ENCODE results near the gene STPG1.

Gene STPG1

GRCh38 chr1:24393892-24394291, 19.7 kb downstream of the STPG1 start:
- no peaks in the 10 kb centered on the region for H3K9me3 ChIP-seq (ENCODE audit: insufficient read depth, low read length)
- no peaks in the 10 kb centered on the region for H3K79me2 ChIP-seq (ENCODE audit: insufficient read depth, low read length)
- H3F3A ChIP-seq (ENCODE audit: insufficient read depth) = peaks cover 31% of the 10 kb centered on the region
- no peaks in the 10 kb centered on the region for H3K36me3 ChIP-seq (ENCODE audit: low read length)
- TF ChIP-seq EZH2phosphoT487 (conservative IDR thresholded peaks at IDR 0.05; ENCODE audit: low read length) (no peak), CTCF (IDR thresholded peaks at IDR 0.05; ENCODE audit: insufficient read depth, low read length, poor library complexity, severe bottlenecking) (no peak)
- H3K4me3 ChIP-seq (ENCODE audit: insufficient read depth, low read length, poor library complexity, severe bottlenecking) = no peak overlapping the region
- H3K27me3 ChIP-seq (ENCODE audit: low read length) = no peaks in the 10 kb centered on the region
- no peak overlapping the region for H2AFZ ChIP-seq (ENCODE audit: low read depth, low read length, severe bottlenecking)
- no peaks in the 10 kb centered on the region for H3K9me2 ChIP-seq (replicated peaks; ENCODE audit: insufficient read depth, low read length)
- H3K27ac ChIP-seq (ENCODE audit: low read depth, low read length) = peak overlapping the region; percentile 92
- H3K9ac ChIP-seq (ENCODE audit: low read length) = peak overlapping the region; percentile 10; the same call in 1 of the 2 replicates
- H3K4me2 ChIP-seq (ENCODE audit: low read depth, low read length, poor library complexity, severe bottlenecking) = peak overlapping the region; percentile 83
- no peaks in the 10 kb centered on the region for H4K20me1 ChIP-seq (ENCODE audit: low read depth, low read length)

- no peaks in the 10 kb centered on the region for H4K20me1 ChIP-seq (ENCODE audit: low read depth, low read length)
- H3K9me2 ChIP-seq (replicated peaks; ENCODE audit: insufficient read depth, low read length) = no peaks in the 10 kb centered on the region
- no peaks in the 10 kb centered on the region for H3K9me3 ChIP-seq (ENCODE audit: insufficient read depth, low read length)
- H3K9ac ChIP-seq (ENCODE audit: low read length) = peak overlapping the region; percentile 56
- TF ChIP-seq EZH2phosphoT487 (conservative IDR thresholded peaks at IDR 0.05; ENCODE audit: low read length) = no peak
- no peak for TF ChIP-seq CTCF (IDR thresholded peaks at IDR 0.05; ENCODE audit: insufficient read depth, low read length, poor library complexity, severe bottlenecking)
- peaks cover 31% of the 10 kb centered on the region for H3F3A ChIP-seq (ENCODE audit: insufficient read depth)
- H3K79me2 ChIP-seq (ENCODE audit: insufficient read depth, low read length) = no peaks in the 10 kb centered on the region
- peak overlapping the region; percentile 92 for H3K27ac ChIP-seq (ENCODE audit: low read depth, low read length)
- H3K27me3 ChIP-seq (ENCODE audit: low read length) = no peaks in the 10 kb centered on the region
- peak overlapping the region; percentile 72 for H2AFZ ChIP-seq (ENCODE audit: low read depth, low read length, severe bottlenecking)
- peak overlapping the region; percentile 83 for H3K4me2 ChIP-seq (ENCODE audit: low read depth, low read length, poor library complexity, severe bottlenecking)
- H3K36me3 ChIP-seq (ENCODE audit: low read length) = no peaks in the 10 kb centered on the region
- H3K4me3 ChIP-seq (ENCODE audit: insufficient read depth, low read length, poor library complexity, severe bottlenecking) = no peak overlapping the region
Observed at GRCh38 chr1:24392982-24393650, 20.5 kb downstream of the STPG1 start.

GRCh38 chr1:24392604-24392946, 21.0 kb downstream of the STPG1 start:
- peak overlapping the region; percentile 56 for H3K9ac ChIP-seq (ENCODE audit: low read length)
- peak overlapping the region; percentile 83 for H3K4me2 ChIP-seq (ENCODE audit: low read depth, low read length, poor library complexity, severe bottlenecking)
- H3K9me2 ChIP-seq (replicated peaks; ENCODE audit: insufficient read depth, low read length) = no peaks in the 10 kb centered on the region
- no peaks in the 10 kb centered on the region for H3K36me3 ChIP-seq (ENCODE audit: low read length)
- H3K79me2 ChIP-seq (ENCODE audit: insufficient read depth, low read length) = no peaks in the 10 kb centered on the region
- peak overlapping the region; percentile 92 for H3K27ac ChIP-seq (ENCODE audit: low read depth, low read length)
- H3K4me3 ChIP-seq (ENCODE audit: insufficient read depth, low read length, poor library complexity, severe bottlenecking) = no peak overlapping the region
- no peaks in the 10 kb centered on the region for H4K20me1 ChIP-seq (ENCODE audit: low read depth, low read length)
- H3K27me3 ChIP-seq (ENCODE audit: low read length) = no peaks in the 10 kb centered on the region
- H3K9me3 ChIP-seq (ENCODE audit: insufficient read depth, low read length) = no peaks in the 10 kb centered on the region
- peaks cover 31% of the 10 kb centered on the region for H3F3A ChIP-seq (ENCODE audit: insufficient read depth)
- no peak for TF ChIP-seq CTCF (IDR thresholded peaks at IDR 0.05; ENCODE audit: insufficient read depth, low read length, poor library complexity, severe bottlenecking)
- TF ChIP-seq EZH2phosphoT487 (conservative IDR thresholded peaks at IDR 0.05; ENCODE audit: low read length) = no peak
- H2AFZ ChIP-seq (ENCODE audit: low read depth, low read length, severe bottlenecking) = peak overlapping the region; percentile 72

All from SU-DHL-6 (cell line).